ENCODE measurements around the gene DNAH8.

The DNAH8 gene

DNA sequence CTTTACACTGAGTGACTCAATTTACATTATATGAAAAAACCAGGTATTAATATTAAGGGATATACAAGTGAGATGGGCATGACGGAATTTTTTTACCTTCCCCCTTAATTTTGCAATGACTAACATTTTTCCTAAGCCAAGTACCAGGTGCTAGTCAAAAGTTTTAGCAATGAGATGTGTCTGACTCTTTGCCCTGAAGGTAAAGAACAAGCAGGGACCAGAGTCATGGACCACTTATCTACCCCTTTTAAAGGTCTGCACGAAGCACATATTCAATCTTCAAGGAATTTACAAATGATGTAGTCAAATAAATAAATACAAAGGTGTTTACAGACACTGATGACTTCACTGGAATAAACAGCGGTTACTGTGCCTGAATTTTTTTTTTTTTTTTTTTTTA lies 13.6 kb upstream of the DNAH8 start:
- no peak for DNase-seq (ENCODE audit: extremely low read depth in 1 of 2, low read depth in 1 of 2)

DNA sequence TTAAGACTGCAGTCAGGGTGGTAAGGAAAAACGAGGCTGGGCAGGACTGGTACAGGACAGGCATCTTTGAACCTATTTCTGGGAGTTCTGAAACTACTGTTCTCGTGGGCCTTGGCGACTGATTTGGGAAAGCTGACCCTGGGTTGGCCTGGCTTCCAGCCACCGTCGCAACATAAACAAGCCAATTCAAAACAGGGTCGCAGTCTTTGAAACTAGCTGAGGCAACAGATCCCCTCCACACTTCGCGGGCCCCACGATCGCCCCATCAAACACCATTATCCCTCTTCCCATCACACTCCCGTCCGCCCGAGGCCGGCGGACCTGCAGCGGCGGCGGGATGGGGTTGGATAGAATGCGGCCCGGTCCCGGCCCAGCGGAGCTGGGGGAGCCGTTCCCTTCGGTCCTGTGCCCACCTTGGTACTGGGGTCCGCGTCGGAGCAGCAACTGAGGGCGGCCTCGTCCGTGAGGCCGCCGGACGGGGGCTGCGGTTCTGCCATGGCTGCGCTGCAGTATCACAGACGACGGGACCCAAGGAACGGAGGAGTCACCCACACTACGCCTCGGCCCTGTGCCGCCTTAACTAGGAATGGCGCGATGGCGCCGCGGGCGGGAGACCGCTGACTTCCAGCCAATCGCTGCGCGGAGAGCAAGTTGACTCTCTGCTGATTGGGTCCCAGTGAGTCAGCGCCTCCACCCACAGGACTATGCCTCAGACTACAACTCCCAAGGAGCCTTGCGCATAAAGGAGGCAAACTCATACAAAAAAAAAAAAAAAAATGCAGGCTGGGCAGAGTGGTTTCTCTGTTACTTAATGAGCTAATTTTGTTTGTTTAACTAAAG lies 12.3 kb upstream of the DNAH8 start, which contains the start of gene GLO1:
GLO1 (minus strand) TSS at position 588 of the 840 bp plus-strand sequence; CDS start at position 497, 91 bp downstream.
- peak; percentile 90 to 93 for DNase-seq (ENCODE audit: extremely low read depth in 1 of 2, low read depth in 1 of 2)

DNA sequence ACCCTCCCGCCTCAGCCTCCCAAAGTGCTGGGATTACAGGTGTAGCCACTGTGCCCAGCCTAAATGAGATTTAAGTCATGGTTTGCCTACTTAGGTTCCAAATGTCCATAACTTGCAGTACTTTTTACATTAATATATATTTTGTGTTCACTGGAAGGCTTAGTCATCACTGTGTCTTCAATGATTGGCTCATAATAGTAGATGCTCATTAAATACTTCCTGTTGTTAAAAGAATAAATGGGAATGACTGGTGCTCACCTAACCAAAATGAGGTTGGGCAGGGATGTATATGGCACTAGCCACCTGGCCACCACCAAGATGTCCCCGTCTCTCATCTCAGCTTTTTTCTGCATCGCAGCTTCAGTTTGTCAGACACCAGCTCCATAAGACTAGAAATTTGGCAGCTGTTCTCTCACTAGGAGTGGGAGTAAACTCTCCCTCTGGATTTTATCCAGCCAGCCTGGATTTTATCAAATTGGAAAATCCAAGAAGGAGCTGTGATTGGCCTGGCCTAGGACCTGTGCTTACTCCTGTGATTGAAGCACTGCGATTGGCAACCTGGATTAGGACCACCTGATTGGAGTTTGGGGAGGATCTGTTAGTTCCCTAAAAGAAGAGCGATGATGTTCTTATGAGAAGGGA lies 11.0 kb upstream of the DNAH8 start:
- no peak for DNase-seq (ENCODE audit: extremely low read depth in 1 of 2, low read depth in 1 of 2)

DNA sequence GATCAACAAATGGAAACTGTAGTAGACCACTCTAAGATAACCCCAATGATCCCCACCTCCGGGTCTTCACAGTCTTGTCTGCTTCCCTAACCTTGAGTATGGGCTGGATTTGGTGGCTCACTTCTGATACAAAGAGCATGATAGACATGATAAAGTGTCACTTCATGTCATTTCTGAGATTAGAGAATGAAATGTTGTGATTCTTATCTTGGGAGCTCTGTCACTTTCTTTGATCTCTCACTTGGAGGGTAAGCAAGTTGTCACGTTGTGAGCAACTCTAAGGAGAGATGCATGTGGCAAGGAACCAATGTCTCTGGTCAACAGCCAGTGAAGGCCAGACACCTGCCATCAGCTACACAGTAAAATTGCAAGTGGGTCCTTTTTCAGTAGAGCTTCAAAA lies 9.2 kb upstream of the DNAH8 start:
- no peak for DNase-seq (ENCODE audit: extremely low read depth in 1 of 2, low read depth in 1 of 2)

DNA sequence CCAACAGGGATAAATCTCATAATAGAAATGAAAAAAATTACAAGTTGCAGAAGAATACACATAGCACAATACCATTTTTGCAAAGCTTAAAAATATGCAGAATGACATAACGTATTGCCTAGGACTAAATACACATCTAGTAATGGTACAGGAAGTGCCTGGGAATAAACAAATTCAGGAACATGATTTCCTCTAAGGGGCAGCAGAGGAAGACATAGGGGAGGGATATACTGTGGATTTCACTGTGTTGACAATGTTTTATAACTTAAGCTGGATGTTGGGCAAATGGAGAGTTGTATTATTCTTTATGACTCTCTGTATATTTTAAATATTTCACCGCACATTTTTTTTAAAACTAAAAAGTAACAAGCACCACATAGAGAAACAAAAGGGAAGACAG lies 6.6 kb upstream of the DNAH8 start:
- DNase-seq (ENCODE audit: extremely low read depth in 1 of 2, low read depth in 1 of 2): no peak

DNA sequence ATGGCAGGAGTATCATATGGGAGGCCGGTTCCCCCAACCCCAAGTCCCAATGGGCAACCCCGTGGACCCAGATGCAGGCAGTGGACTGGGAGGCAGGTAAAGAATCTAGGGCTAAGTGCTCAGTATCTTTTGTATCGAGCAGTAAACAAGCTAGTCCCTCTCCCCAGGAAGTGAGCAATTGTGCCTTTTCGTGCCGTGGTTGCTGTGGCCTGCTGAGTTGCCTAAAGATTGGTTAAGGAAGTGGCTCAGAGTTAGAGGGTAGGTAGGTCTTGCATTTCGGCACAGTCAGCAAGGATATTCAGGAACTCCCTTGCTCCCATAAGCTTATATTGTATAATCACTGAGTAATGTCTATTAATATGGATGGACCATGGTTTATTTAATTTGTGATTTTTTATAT lies 1.3 kb upstream of the DNAH8 start:
- peak; percentile 11 to 15 for DNase-seq (ENCODE audit: extremely low read depth in 1 of 2, low read depth in 1 of 2)

DNA sequence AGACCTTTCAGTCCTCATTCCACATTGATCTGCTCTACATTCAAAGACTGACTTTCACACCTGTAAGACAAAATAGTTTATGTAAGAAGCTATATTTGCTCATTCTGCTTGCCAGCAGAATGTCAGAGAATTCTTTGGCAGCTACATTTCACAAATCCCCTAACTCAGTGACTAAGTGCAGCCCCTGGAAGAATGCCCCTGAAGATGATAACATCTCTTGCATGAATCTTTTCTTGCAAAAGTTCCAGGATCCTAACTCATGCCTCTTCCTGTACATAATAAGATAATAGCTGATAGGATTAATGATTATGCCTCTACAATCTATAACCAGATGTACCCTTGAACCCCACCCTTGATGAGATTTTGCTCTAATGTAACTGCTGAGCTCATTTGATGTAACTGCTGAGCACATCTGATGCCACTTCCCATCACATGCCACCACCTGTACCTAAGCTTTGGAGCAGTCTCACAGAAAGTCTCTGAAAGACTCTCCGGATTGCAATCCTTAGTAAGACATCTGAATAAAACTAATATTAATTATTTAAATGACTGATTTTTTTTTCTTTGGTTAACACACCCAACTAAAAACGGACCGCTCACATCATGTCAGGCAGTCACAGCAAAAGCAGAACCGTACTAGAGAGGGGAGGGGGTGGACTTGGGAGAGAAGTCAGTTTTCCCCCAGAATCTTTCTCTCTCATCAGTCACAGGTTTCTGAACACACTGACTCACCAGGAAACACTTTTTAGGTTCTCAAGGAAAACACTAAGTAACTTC lies 684 bp upstream of the DNAH8 start:
- no peak for DNase-seq (ENCODE audit: extremely low read depth in 1 of 2, low read depth in 1 of 2)

DNA sequence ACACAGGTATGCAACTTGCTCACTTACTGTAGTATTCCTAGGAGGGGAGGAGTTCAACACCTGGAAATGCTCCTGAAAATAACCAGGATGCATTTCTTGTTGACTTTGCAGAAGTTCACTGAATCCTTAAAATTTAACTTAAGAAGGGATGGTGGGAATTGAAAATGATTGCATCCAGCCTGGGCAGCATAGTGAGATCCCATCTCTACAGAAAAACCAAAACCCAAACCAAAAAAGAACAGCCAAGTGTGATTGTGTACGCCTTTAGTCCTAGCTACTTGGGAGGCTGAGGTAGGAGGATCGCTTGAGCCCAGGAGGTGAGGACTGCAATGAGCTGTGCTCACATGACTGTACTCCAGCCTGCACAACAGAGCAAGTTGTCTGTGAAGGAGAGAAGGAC lies 1.7 kb downstream of the DNAH8 start:
- no peak for DNase-seq (ENCODE audit: extremely low read depth in 1 of 2, low read depth in 1 of 2)

DNA sequence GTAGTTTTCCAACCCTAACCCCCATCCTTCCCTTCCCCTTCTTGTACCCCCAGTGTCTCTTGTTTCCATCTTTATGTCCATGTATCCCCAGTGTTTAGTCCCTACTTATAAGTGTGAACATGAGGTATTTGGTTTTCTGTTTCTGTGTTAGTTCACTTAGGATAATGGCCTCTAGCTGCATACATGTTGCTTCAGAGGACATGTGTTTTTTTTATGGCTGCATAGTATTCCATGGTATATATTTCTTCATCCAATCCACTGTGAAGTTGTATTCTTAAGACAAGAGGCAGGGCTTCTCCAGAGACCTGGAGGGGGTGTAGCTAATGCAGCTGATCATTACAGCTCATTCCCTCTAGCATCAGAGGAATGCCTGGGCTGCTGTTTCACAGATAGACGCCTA lies 4.2 kb downstream of the DNAH8 start:
- DNase-seq (ENCODE audit: extremely low read depth in 1 of 2, low read depth in 1 of 2): no peak

DNA sequence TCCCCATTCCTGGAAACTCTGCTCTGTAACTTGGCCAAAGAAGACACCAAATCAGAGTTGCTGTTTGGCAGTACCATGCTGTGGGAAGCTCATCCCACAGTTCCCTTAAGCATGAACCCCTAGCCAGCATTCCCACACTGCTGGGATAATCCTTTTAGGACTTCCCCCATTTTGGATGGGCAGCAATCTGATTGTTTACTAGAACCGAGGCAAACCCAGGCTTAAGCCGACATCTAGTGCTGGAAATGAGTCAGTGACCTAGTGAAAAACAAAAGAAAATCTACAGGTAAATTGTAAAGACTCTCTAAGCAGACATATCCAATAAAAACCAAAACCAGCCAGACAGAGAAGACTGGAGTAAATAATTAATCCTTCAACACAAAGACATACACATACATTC lies 5.2 kb downstream of the DNAH8 start:
- DNase-seq (ENCODE audit: extremely low read depth in 1 of 2, low read depth in 1 of 2): no peak

DNA sequence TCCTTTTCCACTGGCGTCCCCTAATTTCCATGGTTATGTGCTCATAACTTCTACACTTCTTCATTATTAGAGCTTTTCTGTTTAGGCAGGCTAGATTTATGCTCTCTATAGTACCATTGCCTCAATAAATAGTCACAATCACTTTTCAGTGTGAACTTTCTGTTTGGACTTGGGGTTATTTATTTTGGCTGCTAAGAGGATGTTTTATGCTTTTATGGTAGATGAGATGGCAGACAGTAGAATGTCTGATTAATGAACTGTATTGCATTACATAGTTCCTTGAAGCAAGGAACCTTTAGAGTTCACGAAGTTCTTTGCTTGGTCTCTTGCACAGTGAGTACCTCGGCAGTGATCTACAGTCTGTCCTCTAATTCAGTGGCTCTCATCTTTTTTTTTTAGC lies 6.9 kb downstream of the DNAH8 start:
- DNase-seq (ENCODE audit: extremely low read depth in 1 of 2, low read depth in 1 of 2): no peak

DNA sequence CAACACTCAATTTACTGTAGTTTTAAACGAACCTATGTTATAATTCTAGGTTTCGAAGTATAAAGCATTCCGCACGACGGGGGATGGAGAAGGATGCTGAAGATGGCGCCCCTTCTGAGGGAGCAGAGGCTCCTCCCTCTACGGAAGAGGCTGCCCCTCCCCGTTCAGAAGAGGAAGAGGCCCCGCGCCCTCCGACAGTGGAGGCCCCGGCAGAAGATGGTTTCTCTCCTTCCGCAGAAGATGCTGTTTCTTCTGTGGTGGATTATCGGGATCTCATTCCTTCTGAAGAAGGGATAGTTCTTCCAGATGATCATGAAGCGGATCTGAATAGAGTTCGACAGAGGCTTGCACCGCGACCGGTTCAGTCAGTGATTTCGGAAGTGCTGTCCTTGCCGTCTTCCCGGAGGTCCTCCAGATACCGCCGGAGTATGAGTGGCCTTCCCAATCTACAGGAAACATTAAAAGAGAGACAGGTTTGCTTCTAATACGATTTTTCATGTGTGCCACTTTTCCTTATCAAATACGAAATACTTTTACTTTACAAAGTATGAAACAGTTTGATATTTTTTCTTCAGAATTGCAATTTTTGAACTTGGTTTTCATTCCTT lies 7.7 kb downstream of the DNAH8 start:
- no peak for DNase-seq (ENCODE audit: extremely low read depth in 1 of 2, low read depth in 1 of 2)

DNA sequence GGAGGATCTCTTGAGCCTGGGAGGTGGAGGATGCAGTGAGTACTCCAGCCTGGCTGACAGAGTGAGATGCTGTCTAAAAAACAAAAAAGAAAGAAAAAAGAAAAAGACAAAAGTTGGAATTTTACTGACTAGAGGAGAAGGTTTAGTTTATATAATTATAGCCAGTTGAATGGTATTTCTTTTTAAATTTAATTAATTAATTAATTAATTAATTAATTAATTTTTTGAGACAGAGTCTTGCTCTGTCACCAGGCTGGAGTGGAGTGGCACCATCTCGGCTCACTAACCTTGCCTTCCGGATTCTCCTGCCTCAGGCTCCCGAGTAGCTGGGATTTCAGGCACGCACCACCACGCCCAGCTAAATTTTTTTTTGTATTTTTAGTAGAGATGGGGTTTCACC lies 8.7 kb downstream of the DNAH8 start:
- no peak for DNase-seq (ENCODE audit: extremely low read depth in 1 of 2, low read depth in 1 of 2)

DNA sequence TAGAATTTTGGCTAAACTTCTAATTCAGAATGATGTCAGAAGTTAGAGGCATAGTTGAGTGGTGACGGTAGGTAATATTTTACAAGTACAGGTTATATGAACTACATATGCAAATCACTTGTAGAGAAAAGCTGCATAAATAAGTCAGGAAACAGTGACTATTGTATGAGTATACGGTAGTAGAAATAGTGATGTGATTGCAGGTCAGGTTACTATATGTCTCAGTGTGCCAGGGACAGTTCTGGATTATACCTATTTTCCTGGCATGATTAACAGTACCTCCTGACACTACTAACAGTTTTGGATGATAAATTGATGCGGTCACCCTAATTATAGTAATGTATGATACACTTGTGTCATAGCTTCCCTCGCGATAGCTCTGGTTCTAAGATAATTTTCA lies 9.2 kb downstream of the DNAH8 start:
- no peak for DNase-seq (ENCODE audit: extremely low read depth in 1 of 2, low read depth in 1 of 2)

DNA sequence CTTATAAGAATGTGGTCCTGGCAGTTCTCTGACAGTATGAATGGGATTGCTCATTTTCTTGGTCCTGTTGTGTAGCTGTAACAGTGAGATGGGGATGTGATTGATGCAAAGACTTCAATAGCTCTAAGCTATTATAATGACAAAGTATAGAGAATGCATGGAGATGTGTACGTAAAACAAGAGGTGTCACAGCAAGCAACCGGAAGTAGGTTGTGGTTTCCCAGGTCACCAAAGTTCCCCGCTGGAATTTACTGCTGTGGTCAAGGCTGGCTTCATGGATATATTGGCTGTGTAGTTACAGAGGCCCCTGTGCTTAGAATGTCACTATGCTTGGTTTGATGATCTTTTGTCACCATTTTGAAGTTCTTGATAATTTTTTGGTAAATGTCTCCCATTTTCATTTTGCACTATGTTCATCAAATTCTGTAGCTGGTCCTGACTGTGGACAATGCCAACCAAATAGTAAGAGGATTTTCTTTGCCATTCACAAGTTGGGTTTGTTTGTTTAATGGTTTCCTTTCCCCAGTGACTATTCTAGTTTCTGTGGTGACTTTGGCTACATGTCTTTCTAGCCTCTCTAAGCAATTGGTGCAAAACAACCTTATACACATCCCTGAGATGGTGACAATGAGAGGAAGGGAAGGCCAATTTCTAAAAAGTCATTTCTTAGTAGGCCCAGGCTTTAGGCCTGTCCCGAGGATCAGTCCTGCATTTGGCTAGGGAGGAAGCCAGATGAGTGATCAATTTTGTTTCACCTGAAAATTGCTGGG lies 10.5 kb downstream of the DNAH8 start:
- no peak for DNase-seq (ENCODE audit: extremely low read depth in 1 of 2, low read depth in 1 of 2)

DNA sequence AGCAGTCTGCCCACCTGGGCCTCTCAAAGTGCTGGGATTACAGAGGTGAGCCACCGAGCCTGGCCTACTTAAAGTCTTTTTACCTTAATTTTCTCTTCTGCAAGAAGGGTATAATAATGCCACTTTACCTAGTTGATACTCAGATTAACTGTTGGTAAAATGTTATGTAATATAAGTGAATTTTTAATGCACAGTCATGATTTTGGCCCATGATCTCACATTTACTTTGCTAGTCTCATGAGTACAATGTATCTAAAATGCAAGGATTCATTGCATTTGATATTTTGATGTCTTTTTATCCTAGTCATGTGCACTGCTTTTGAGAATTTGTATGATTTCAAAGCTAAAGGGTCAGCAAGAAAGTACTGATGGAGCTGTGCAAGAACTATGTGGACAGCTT lies 13.1 kb downstream of the DNAH8 start:
- DNase-seq (ENCODE audit: extremely low read depth in 1 of 2, low read depth in 1 of 2): no peak

DNA sequence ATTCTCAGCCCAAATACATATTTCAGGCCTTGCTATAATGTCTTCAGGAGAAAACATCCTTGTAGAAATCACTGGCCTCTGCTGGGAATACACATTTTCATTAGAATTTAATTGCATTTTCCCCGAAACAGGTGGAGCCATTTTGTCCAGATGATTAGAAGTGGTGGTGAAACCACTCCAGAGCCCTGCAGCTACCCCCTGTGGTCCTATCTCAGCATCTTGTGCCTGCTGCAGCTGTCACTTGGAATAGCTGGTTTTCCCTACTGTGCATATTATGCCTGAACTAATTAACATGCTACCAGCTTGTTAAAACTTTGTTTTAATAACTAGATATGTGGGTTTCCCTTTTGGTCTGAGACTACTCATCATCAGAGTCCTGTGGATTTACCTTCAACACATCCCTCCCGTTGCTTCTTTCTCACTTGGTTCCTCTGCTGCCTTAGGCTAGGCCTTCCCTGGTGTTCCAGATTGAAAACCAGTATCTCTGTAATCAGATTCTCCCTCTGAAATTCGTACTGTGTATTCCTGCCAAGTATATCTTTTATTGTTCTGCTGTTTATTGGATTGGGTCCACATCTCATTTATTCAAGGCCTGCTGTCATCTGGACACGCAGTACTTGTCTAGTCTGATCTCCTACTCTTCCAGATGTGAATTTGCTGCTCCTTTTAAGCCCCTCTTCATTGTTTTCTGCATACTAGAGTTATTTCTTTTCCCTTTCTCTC lies 15.2 kb downstream of the DNAH8 start:
- no peak for DNase-seq (ENCODE audit: extremely low read depth in 1 of 2, low read depth in 1 of 2)

DNA sequence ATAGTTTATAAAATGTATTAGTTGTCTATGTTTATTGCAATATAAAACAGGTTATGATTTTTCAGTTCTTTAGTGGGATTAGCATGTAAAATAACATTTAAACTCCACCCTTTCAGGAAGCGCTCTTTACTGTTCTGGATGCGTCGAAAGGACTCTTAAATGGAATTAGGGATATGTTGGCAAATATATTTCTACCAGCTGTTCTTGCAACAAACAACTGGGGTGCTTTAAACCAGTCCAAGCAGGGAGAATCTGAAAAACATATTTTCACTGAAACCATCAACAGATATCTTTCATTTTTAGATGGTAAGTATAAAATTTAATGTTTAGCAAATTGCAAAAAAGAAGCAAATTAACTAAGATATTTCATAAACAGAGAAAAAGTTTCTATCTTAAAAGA lies 21.8 kb downstream of the DNAH8 start:
- no peak for DNase-seq (ENCODE audit: extremely low read depth in 1 of 2, low read depth in 1 of 2)

DNA sequence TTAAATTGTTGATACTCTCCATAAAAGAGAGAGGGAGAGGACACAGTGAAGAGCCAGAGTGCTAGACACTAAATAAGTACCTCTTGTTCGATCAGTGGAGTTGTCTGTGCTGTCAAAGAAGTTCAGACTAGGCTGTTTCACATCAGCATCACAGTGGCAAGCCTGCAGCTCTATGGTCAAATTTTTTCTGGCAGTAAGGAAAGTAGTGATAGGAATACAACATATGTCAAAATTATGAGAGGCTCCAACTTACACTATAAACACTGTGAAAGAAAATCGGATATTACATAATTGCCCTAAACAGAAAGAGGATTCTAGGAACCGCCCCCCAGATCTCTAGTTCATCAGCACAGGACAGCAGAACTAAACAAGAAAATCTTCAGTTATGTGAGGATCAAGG lies 23.1 kb downstream of the DNAH8 start:
- no peak for DNase-seq (ENCODE audit: extremely low read depth in 1 of 2, low read depth in 1 of 2)

DNA sequence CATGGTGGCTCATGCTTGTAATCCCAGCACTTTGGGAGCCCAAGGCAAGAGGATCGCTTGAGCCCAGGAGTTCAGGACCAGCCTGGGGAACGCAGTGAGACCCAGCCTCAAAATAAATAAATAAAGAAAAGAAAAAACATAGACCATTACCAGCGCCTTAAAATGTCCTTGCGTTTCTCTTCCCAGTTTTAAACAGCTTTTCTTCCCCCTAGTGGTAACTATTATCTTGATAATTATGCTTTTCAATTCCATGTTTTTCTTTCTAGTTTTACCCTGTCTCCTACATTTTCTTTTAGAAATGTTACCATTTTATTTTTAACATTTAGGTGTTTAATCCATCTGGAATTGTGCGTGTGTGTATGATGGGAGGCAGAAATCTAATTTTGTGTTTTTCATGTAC lies 24.4 kb downstream of the DNAH8 start:
- no peak for DNase-seq (ENCODE audit: extremely low read depth in 1 of 2, low read depth in 1 of 2)

Measured in activated CD8-positive, alpha-beta memory T cell treated with anti-CD3 and anti-CD28 coated beads for 1 hour (primary cell).